HAP-1 (cell line): ENCODE data around the gene ADRB2.
"Not testable (repeated sequence)": the region's sequence is repeated elsewhere in the genome, so short reads cannot be mapped to it uniquely, and the experiment has no call there.

Experiments
- DNase-seq, 2 experiments: peaks; one replicate each; pipeline ENCODE4 v3.0.0-alpha.2; 2016 to 2020; ENCODE audit warnings: low spot score in 2 of 2
- H3K27me3 ChIP-seq: fragments of 250-450 bp; sonication (Bioruptor Pico); 2 replicates; pipeline ENCODE4 v1.5.1; 2020; ENCODE audit warnings: low read depth, mild to moderate bottlenecking, moderate library complexity
- H3K36me3 ChIP-seq: fragments of 250-450 bp; sonication (Bioruptor Pico); replicated peaks from 2 replicates; pipeline ENCODE4 v1.5.1; 2020; ENCODE audit warnings: mild to moderate bottlenecking
- H3K4me1 ChIP-seq: fragments of 250-450 bp; sonication (Bioruptor Pico); 2 replicates; pipeline ENCODE4 v1.5.1; 2020; ENCODE audit warnings: mild to moderate bottlenecking
- H3K4me3 ChIP-seq: fragments of 250-450 bp; sonication (Bioruptor Pico); 2 replicates; pipeline ENCODE4 v1.5.1; 2020; ENCODE audit warnings: mild to moderate bottlenecking, moderate library complexity
- H3K9me3 ChIP-seq: fragments of 250-450 bp; sonication (Bioruptor Pico); 2 replicates; pipeline ENCODE4 v1.5.1; 2020; ENCODE audit warnings: mild to moderate bottlenecking, moderate library complexity
- in situ Hi-C: fragments of 300-500 bp; cut with MboI; formaldehyde crosslinking; loops from 3 replicates; pipeline ENCODE4 v1.14.3; 2020; ENCODE audit warnings: low sequenced_read_pairs, inconsistent platforms, mixed read lengths

Gene ADRB2

DNA sequence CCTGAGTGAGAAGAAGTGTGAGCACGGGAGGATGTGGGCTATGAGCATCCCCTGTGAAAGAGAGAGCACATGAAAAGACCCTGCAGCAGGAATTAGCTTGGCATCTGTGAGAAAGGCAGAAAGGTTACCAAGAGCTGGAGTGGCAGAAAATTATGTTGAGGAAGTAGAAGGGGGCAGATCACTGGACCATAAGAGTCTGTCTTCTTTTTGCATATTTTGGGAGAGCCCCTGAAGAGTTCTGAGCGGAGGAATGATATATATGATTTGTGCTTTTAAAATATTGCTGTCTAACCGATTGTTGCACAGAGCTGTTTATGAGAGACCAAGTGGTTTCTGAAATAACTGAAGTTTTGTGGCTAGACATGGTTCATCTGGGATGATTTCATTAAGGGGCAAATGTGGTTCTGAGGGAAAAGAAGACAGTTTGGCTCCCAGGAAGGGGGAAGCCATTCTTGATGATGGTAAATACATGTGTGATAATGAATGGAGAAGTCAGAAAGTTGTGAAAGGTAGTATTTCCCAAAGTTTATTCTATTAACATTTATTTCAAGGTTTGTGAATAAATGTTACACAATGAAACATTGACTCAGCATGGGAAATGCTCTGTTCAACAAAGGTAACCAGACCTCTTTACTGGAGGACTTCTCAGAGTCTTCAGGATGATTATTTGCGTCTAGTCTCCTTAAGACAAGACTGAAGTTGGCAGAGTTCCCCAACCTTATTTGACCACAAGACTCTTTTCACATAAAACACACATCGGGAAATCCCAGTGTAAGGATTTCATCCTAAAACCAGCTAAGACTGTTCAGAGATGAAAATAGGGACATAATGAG is 31.5 kb upstream of the ADRB2 start:
- Histone ChIP-seq H3K4me3 (no peak overlapping the region), H3K36me3 (no peaks in the 10 kb centered on the region), H3K4me1 (no peaks in the 10 kb centered on the region), H3K27me3 (no peaks in the 10 kb centered on the region), H3K9me3 (no peaks in the 10 kb centered on the region)
- in situ Hi-C loops, result no loop called here
- no peak for DNase-seq

DNA sequence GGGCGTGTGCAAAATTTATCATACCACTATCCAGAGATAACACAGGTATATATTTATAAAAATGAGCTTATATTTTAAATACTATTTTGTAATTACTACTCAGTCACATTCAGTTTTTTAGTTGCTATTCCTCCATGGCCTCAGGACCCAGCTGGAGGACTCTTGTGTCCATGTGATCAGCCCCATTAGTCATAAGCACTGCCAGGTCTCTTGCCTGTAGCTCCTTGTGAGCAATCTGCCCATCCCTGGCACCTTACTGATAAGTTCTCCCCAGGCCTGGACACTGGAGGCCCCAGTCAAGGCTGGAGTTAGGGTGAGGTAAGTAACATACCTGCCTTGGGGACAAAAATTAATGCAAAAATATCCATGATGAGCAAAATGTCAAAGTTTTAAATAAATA is 29.5 kb upstream of the ADRB2 start:
- no peak overlapping the region for H3K4me3 ChIP-seq
- no peaks in the 10 kb centered on the region for H3K27me3 ChIP-seq
- no peak for DNase-seq
- in situ Hi-C loops, result no loop called here
- H3K36me3 ChIP-seq, result no peaks in the 10 kb centered on the region
- H3K9me3 ChIP-seq, result no peaks in the 10 kb centered on the region
- no peaks in the 10 kb centered on the region for H3K4me1 ChIP-seq

DNA sequence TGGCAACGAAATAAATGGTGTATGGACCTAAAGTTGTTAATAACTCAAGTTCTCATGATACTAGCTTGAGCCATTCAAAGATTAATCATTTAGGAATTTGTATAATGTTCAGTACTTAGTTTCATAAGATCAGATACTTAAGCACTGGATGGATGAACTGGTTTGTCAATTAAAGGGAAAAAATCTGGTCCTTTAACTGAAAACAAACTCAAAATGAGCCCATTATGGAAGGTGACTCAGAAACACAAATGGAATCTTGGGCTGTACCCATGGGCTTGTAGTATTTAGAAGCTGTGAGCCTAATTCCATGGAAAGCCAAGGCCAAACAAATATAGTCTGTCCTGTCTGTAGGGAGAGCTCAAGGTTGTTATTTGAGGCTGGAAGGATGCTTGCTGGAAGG is 27.6 kb upstream of the ADRB2 start:
- DNase-seq, result no peak
- H3K9me3 ChIP-seq, result no peaks in the 10 kb centered on the region
- no peaks in the 10 kb centered on the region for H3K36me3 ChIP-seq
- H3K4me1 ChIP-seq, result no peaks in the 10 kb centered on the region
- H3K4me3 ChIP-seq, result no peak overlapping the region
- in situ Hi-C loops, result no loop called here
- no peaks in the 10 kb centered on the region for H3K27me3 ChIP-seq

DNA sequence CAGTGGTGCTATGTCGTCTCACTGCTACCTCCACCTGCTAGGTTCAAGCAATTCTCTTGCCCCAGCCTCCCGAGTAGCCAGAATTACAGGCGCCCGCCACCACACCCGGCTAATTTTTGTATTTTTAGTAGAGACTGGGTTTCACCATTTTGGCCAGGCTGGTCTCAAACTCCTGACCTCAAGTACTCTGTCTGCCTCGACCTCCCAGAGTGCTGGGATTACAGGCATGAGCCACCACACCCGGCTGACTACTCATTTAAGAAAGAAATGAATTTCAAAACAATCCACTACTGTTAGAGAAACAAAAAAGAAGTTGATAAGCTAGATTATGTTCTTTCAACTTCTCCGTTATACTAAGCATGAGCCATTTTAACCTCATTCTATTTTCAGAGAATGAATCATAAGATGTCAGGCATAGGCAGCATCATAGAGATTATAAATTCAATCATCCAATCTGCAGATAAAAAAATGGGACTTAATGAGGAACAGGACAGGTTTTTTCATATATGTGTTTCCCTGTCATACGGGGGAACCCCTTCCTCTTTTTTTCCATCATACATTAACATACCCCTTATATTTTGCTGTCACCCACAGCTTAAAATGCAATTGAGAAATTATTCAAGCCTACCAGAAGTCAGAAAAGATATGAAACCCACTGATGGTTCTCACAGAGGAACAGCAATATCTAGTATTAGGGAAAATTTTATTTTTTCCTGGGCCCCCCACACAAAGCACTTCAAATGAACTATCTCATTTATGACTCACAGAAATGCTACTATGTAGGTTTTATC is 26.5 kb upstream of the ADRB2 start:
- Histone ChIP-seq H3K4me1 (no peaks in the 10 kb centered on the region), H3K9me3 (no peaks in the 10 kb centered on the region), H3K36me3 (no peaks in the 10 kb centered on the region), H3K4me3 (no peak overlapping the region), H3K27me3 (no peaks in the 10 kb centered on the region)
- no peak for DNase-seq
- in situ Hi-C loops, result no loop called here

DNA sequence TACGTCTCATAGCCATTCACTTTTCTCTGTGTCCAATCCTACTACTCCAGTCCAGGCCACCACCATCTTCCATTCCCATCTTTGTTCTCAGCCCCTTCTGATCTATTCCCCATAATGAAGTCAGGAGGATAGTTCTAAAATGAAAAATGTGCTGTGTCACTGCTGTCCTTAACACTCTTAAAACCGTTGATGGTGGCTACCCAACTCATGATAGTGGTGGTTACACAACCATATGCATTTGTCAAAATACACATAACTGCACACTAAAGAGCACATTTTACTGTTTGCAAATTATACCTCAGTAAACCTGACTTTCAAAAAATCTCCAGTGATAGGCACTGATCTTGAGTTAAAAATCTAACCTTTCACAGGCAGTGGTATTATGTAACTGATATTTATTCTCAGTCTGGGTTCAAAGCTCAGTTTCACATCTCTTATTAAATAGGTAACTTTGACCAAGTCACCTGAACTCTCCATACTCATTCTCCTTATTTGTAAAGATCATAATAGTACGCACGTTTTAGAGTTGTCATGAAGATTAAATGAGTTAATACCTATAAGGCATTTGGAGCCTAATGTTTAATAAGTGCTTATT is 24.6 kb upstream of the ADRB2 start:
- H3K9me3 ChIP-seq, result no peaks in the 10 kb centered on the region
- no peaks in the 10 kb centered on the region for H3K27me3 ChIP-seq
- no peak overlapping the region for H3K4me3 ChIP-seq
- H3K4me1 ChIP-seq, result no peaks in the 10 kb centered on the region
- in situ Hi-C loops, result no loop called here
- DNase-seq, result no peak
- H3K36me3 ChIP-seq, result no peaks in the 10 kb centered on the region

DNA sequence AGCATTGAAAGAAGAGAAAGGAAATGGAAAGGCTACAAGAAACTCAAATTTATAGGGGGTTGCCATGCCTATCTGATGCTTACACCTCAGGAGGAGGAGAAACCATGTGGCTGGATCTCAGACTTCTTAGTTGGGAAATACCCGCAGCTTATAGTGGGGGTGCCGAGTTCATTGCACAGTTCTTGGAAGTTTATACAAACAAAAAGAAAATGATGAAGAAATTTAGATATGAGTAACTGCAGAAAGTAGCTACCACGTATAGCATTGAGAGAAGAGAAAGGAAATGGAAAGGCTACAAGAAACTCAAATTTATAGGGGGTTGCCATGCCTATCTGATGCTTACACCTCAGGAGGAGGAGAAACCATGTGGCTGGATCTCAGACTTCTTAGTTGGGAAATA is 23.0 kb upstream of the ADRB2 start:
- H3K4me3 ChIP-seq, H3K27me3 ChIP-seq, DNase-seq, H3K36me3 ChIP-seq, H3K9me3 ChIP-seq, H3K4me1 ChIP-seq, in situ Hi-C loops: not testable (repeated sequence)

DNA sequence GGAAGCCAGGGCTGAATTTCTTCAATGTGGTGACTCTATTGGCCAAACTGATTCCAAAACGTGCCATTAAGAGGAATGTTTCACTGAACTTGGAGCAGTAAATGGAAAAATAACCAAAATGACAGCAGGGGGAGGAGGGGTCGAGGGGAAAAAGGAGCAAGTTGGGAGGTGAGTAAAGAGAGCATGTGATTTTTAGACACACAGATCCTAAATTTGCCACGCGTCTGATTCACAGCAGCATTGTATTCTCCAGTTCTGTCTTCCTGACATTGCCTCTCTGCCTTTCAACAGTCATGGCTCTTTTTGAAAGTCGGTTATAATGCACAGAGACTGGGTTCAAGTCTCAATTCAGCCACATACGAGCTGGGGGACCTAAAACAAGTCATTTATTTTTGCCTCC is 22.0 kb upstream of the ADRB2 start:
- Histone ChIP-seq H3K4me3 (no peak overlapping the region), H3K27me3 (peaks cover 9% of the 10 kb centered on the region; the same call in 1 of the 2 replicates), H3K9me3 (no peaks in the 10 kb centered on the region), H3K4me1 (no peaks in the 10 kb centered on the region), H3K36me3 (no peaks in the 10 kb centered on the region)
- DNase-seq, result no peak
- in situ Hi-C loops, result no loop called here

DNA sequence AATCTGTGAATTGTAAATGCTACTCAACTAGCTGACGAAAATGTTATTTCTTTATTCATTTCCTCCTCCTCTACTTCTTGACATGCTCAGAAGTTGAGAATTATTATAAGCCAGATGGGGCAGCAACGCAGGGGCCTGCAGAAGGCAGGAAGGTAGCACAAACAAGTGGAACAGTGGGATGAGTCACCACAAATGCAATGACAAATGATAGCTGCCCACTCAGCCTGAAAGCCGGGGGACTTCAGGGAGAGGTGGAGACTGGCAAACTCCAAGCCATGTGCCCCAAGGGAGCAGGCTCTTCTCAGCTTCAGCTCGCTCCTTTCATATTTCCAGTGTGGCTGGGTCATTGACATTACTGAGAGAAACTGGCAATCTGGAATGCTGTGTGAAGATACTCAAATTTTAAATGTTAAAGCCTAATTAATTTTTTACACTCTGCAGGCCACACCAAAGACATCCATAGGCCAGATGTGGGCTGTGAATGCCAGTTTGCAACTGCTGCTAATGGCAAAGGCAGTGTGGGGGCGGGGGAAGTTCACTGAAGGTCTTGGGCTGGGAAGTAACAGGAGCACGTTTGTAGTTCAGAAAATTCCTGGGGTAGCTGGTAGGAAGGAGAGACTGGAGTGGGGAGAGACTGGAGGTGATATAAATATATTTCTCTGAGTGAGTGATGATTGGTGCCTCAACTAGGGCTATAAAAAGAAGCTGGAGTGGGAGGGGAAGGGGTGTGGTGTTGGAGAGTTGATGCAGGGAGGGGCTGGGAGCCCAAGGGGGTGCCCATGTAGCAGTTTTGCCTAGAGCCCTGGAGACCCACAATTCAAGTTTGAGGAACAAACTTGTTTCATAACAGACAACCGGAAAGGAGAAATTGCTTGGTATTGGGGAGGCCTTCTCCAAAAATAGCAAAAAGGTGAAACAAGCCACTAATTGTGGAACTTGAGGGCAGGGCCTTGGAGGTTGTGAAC is 20.8 kb upstream of the ADRB2 start:
- no peaks in the 10 kb centered on the region for H3K36me3 ChIP-seq
- H3K4me1 ChIP-seq, result no peaks in the 10 kb centered on the region
- H3K27me3 ChIP-seq, result peaks cover 9% of the 10 kb centered on the region; the same call in 1 of the 2 replicates
- no peak overlapping the region for H3K4me3 ChIP-seq
- DNase-seq, result no peak
- no peaks in the 10 kb centered on the region for H3K9me3 ChIP-seq
- in situ Hi-C loops, result no loop called here

DNA sequence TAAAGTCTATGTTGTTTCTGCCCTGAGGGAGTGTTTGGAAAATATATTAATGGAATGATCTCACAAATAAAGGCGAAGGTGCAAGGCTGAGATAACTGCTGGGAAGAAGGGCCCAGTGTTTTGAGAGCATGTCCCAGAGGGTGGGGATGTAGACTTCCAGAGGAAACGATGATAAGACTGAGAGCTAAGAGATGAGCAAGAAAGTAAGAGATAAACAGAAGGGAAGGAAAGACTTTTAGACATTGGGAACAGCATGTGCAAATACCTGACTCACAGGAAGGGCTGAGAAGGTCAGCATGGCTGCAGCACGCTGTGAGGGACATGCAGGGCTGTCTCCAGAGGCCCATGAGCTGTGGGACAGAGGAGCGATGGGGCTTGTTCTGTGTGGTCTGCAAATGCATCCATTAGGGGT is 19.9 kb upstream of the ADRB2 start:
- in situ Hi-C loops, result no loop called here
- H3K27me3 ChIP-seq, result peaks cover 9% of the 10 kb centered on the region; the same call in 1 of the 2 replicates
- no peaks in the 10 kb centered on the region for H3K4me1 ChIP-seq
- no peak for DNase-seq
- H3K9me3 ChIP-seq, result no peaks in the 10 kb centered on the region
- H3K4me3 ChIP-seq, result no peak overlapping the region
- H3K36me3 ChIP-seq, result no peaks in the 10 kb centered on the region

DNA sequence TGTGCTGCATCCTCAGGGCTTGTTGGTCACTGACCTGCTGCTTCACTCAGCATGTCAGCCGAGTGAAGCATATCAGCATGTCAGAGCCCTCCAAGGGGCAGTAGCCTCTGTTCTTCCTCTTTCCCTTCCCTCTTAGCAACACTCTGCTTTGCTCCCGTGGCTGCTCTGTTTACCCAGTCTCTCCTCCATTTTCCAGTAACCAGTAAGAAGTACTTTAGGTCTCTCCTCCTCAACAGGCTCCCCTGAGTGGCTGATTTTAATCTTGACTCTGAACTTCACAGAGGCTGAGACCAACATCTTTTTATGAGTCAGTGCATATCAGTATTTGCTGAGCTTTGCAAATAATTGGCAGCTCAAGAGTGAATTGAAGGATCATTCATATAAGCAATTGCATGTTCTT is 18.6 kb upstream of the ADRB2 start:
- in situ Hi-C loops, result no loop called here
- Histone ChIP-seq H3K27me3 (peaks cover 9% of the 10 kb centered on the region; the same call in 1 of the 2 replicates), H3K4me1 (no peaks in the 10 kb centered on the region), H3K9me3 (no peaks in the 10 kb centered on the region), H3K36me3 (no peaks in the 10 kb centered on the region), H3K4me3 (no peak overlapping the region)
- DNase-seq, result no peak

DNA sequence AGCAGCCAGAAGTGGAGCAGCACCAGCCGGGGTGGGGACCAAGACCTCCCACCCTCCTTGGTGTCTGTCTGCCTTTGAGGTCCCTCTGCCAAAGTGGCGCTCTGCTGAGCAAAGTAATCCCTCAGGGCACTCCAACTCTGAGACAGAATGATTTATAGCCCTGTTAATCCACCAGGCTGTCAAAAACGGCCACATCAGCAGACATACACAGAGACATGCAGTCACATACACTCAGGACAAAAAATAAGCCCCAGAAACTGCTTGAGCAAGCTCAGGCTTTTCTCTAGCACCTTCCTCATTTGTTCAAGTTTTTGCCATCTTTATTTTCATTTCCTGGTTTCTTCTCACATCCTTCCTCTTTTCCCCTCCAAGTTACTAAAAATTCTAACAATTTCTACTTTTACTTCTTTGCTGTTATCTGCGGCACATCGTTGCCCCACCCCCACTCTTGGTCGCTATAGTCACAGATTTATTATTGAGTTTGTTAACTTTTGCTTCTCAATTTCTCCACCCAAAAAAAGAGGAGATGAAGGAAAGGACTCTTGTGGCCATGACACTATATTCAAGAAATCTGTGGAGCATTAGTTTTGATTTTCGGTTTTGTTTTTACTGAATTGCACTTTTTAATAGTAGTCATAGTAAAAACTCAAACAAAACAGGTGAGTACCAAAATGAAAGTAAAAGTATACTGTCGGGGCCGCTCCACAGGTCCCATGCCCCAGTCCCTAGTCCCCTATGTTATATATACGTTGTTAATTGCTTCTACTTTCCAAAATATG is 17.4 kb upstream of the ADRB2 start:
- no peak overlapping the region for H3K4me3 ChIP-seq
- DNase-seq, result no peak

DNA sequence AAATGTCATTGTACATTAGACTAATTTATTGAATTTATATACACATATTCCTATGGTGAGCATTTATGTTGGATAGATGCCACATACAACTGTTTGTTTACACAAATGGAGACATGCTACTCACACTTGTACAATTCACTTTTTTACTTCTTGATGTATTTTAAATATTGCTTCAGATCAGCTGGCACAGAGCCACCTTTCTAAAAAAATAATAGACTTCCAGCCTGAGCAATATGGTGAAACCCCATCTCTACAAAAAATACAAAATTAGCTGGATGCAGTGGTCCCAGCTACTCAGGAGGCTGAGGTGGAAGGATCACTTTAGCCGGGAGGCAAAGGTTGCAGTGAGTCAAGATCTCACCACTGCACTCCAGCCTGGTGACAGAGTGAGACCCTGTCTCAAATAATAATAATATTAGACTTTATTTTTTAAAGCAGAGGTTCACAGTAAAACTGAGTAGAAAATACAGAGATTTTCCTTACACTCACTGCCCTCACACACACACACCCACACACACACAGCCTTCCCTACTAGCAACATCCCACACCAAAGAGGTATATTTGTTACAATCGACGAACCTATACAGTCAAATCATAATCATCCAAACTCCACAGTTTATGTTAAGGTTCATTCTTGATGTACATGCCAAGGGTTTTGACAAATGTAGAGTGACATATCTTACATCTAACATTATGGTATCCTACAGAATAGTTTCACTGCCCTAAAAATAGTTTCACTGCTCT is 16.5 kb upstream of the ADRB2 start:
- in situ Hi-C loops, result no loop called here
- DNase-seq, result no peak
- Histone ChIP-seq H3K27me3 (peaks cover 9% of the 10 kb centered on the region; the same call in 1 of the 2 replicates), H3K36me3 (no peaks in the 10 kb centered on the region), H3K9me3 (no peaks in the 10 kb centered on the region), H3K4me1 (no peaks in the 10 kb centered on the region), H3K4me3 (no peak overlapping the region)

More for the DNA sequence above, 17.4 kb upstream of the ADRB2 start:
- Histone ChIP-seq H3K9me3 (no peaks in the 10 kb centered on the region), H3K4me1 (no peaks in the 10 kb centered on the region), H3K36me3 (no peaks in the 10 kb centered on the region), H3K27me3 (peaks cover 9% of the 10 kb centered on the region; the same call in 1 of the 2 replicates)
- in situ Hi-C loops, result no loop called here
